Fibroblast of villous mesenchyme (primary cell): Measurements from ENCODE around the gene ADAM15. TPM values are rescaled to one million over a fixed set of nuclear protein-coding genes. Genes with fewer than 3 reads are reported as not detected.
A peak's percentile ranks its signal among the peaks of the same experiment; 100 is the strongest.

Source experiments
- DNase-seq: peaks from one replicate; pipeline ENCODE4 v3.0.0-alpha.2; 2010; ENCODE audit warnings: low read depth
- H3K4me3 ChIP-seq: 2 replicates; pipeline ENCODE4 v1.5.1; 2011; ENCODE audit warnings: low read depth, mild to moderate bottlenecking, low read length
- CTCF ChIP-seq: IDR thresholded peaks from 2 replicates; pipeline ENCODE4 v1.5.1; 2012; ENCODE audit warnings: low read depth, mild to moderate bottlenecking, low read length; ENCODE audit not compliant: insufficient read depth
- total RNA-seq: library from RNA; depleted of rRNA; stranded (reverse); fragments of >200 nt; gene quantifications from 2 replicates; pipeline ENCODE4 v1.2.3, GENCODE V29; 2012

Gene ADAM15
- total RNA-seq, 1 donor = 49.2 TPM

- H3K4me3 ChIP-seq = no peak overlapping the region
- DNase-seq = peak; percentile 61
Observed at GRCh38 chr1:155038602-155039307, 12.4 kb upstream of the ADAM15 start.

GRCh38 chr1:155039308-155039669, 11.8 kb upstream of the ADAM15 start:
- no peak for TF ChIP-seq CTCF
- DNase-seq = no peak
- H3K4me3 ChIP-seq = no peak overlapping the region

More at GRCh38 chr1:155038602-155039307, 12.4 kb upstream of the ADAM15 start:
- no peak for TF ChIP-seq CTCF

- no peak for TF ChIP-seq CTCF
- no peak overlapping the region for H3K4me3 ChIP-seq
- no peak for DNase-seq
Observed at GRCh38 chr1:155040358-155041093, 10.6 kb upstream of the ADAM15 start.

GRCh38 chr1:155042789-155043188, 8.3 kb upstream of the ADAM15 start:
- DNase-seq = no peak
- no peak overlapping the region for H3K4me3 ChIP-seq
- no peak for TF ChIP-seq CTCF

GRCh38 chr1:155043301-155043702, 7.8 kb upstream of the ADAM15 start:
- TF ChIP-seq CTCF = no peak
- DNase-seq = no peak

GRCh38 chr1:155043793-155044192, 7.3 kb upstream of the ADAM15 start:
- no peak for TF ChIP-seq CTCF
- H3K4me3 ChIP-seq = no peak overlapping the region
- no peak for DNase-seq

More at GRCh38 chr1:155043301-155043702, 7.8 kb upstream of the ADAM15 start:
- H3K4me3 ChIP-seq = no peak overlapping the region
